B cell (primary cell): ENCODE data around the gene WDFY4.

Source experiments
- EZH2 ChIP-seq: IDR thresholded peaks from 2 replicates; pipeline ENCODE4 v1.6.1; 2012; ENCODE audit warnings: borderline replicate concordance, low read depth, mild to moderate bottlenecking, moderate library complexity, low read length; ENCODE audit not compliant: insufficient read depth, poor library complexity, severe bottlenecking
- TF ChIP-seq, protein P1 (sequence below): fragments of 200-600 bp; IDR thresholded peaks from one replicate; pipeline ENCODE4 v1.8.0; 2022; ENCODE audit warnings: antibody characterized with exemption, mild to moderate bottlenecking

DNA sequence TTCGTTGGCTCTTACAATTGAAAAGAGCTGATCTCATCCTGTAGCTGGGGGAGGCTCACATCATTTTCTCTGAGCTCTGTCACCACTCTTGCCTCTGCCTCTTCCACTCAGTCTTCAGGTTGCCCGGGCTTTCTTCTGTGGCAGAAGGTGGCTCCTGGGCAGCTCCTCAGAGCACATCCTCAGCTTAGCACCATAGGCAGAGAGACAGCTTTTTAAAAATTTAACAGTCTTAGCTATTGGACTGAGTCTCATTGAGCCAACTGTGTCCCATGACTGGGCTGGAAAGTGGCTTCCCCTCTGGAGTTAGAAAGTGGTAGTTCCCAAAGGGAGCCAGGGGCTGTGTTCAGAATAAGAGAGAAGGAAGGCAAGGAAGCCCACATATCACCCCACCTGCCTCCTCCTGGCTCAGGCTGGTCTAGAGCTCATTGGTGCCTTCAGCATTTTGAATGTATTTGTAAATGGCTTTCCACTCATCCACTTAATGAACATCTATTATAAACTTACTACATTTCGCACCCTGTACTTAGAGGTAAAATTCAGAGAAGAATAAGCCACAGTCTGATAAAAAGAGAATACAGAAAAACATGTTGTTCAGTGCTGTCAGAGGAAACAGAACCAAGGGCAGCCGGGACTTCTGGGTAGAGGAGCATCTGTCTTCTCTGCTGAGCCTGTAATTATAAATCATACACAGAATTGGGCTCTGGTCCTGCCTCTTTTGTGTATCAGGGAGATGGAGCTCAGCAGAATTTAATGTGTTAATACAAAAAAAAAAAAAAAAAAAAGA is 119.3 kb downstream of the WDFY4 start:
- TF ChIP-seq, protein P1, sequence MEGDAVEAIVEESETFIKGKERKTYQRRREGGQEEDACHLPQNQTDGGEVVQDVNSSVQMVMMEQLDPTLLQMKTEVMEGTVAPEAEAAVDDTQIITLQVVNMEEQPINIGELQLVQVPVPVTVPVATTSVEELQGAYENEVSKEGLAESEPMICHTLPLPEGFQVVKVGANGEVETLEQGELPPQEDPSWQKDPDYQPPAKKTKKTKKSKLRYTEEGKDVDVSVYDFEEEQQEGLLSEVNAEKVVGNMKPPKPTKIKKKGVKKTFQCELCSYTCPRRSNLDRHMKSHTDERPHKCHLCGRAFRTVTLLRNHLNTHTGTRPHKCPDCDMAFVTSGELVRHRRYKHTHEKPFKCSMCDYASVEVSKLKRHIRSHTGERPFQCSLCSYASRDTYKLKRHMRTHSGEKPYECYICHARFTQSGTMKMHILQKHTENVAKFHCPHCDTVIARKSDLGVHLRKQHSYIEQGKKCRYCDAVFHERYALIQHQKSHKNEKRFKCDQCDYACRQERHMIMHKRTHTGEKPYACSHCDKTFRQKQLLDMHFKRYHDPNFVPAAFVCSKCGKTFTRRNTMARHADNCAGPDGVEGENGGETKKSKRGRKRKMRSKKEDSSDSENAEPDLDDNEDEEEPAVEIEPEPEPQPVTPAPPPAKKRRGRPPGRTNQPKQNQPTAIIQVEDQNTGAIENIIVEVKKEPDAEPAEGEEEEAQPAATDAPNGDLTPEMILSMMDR = no peak
- no peak for TF ChIP-seq EZH2
